Measurements from ENCODE around the gene PTPRG. TPM values are rescaled to one million over a fixed set of nuclear protein-coding genes. Genes with fewer than 3 reads are reported as not detected.

Gene PTPRG
- total RNA-seq, 1 experiment from 2014 or later, result 32.1 TPM

- no peak for TF ChIP-seq EZH2phosphoT487 (IDR thresholded peaks at IDR 0.05; ENCODE audit: borderline replicate concordance)
- TF ChIP-seq EZH2 (IDR thresholded peaks at IDR 0.05), result no peak
- TF ChIP-seq SIN3A (IDR thresholded peaks at IDR 0.05; ENCODE audit: low read depth), result no peak
- TF ChIP-seq SRF (IDR thresholded peaks at IDR 0.05; ENCODE audit: low read depth), result no peak
Measured at GRCh38 chr3:61531528-61531927, 29.8 kb upstream of the PTPRG start (continued).

GRCh38 chr3:61532739-61533500, 28.5 kb upstream of the PTPRG start:
- intact Hi-C loops (cut with micrococcal nuclease), result no loop called here
- H3K4me2 ChIP-seq (ENCODE audit: low read length), result no peak overlapping the region
- no peak overlapping the region for H2AFZ ChIP-seq (ENCODE audit: low read depth, low read length, poor library complexity, severe bottlenecking)
- H3K4me3 ChIP-seq (replicated peaks in 1 of 2; ENCODE audit: low read depth in 1 of 2, low read length in 2 of 2), result no peak overlapping the region
- BruUV-seq (replicated peaks), result no TSS peak
- no peaks in the 10 kb centered on the region for H3K9me2 ChIP-seq (ENCODE audit: insufficient read depth)
- no peaks in the 10 kb centered on the region for H3K4me1 ChIP-seq (ENCODE audit: control insufficient read depth in 1 of 2, insufficient read depth in 2 of 2, low read length in 2 of 2)
- H3K36me3 ChIP-seq (ENCODE audit: control insufficient read depth in 1 of 2, insufficient read depth in 2 of 2, low read length in 2 of 2), result no peaks in the 10 kb centered on the region
- H3K79me2 ChIP-seq (ENCODE audit: insufficient read depth, low read length), result no peaks in the 10 kb centered on the region
- CTCF ChIA-PET, result no interaction called here
- ATAC-seq, result no peak
- H4K20me1 ChIP-seq (ENCODE audit: insufficient read depth), result no peaks in the 10 kb centered on the region
- H3K9me3 ChIP-seq (ENCODE audit: control insufficient read depth in 1 of 2, insufficient read depth in 1 of 2, low read depth in 1 of 2, low read length in 2 of 2), result no peaks in the 10 kb centered on the region
- no peak for TF ChIP-seq TCF7L2 (IDR thresholded peaks at IDR 0.05; ENCODE audit: borderline replicate concordance, extremely low read depth, insufficient read depth, insufficient read length)
- no peak for TF ChIP-seq ELF1 (IDR thresholded peaks at IDR 0.05; ENCODE audit: borderline replicate concordance, low read depth)
- TF ChIP-seq CEBPB (IDR thresholded peaks at IDR 0.05; ENCODE audit: low read depth), result no peak
- no peak for TF ChIP-seq POLR2AphosphoS5 (IDR thresholded peaks at IDR 0.05; ENCODE audit: low read depth, low read length)
- TF ChIP-seq JUND (IDR thresholded peaks at IDR 0.05), result no peak
- no peak for TF ChIP-seq RAD21 (IDR thresholded peaks at IDR 0.05; ENCODE audit: low read depth)
- TF ChIP-seq SP1 (IDR thresholded peaks at IDR 0.05; ENCODE audit: low read depth), result no peak
- no peak for TF ChIP-seq YY1 (IDR thresholded peaks at IDR 0.05; ENCODE audit: extremely low read depth, insufficient replicate concordance, low read depth, low read length)
- TF ChIP-seq SRF (IDR thresholded peaks at IDR 0.05; ENCODE audit: low read depth), result no peak
- no peak for TF ChIP-seq EZH2phosphoT487 (IDR thresholded peaks at IDR 0.05; ENCODE audit: borderline replicate concordance)
- no peak for TF ChIP-seq MAX (IDR thresholded peaks at IDR 0.05)
- no peak for TF ChIP-seq ZFX (IDR thresholded peaks at IDR 0.05)
- no peak for TF ChIP-seq SIN3A (IDR thresholded peaks at IDR 0.05; ENCODE audit: low read depth)
- TF ChIP-seq EGR1 (IDR thresholded peaks at IDR 0.05; ENCODE audit: low read depth), result no peak
- H3K27ac ChIP-seq (ENCODE audit: low read depth, low read length), result no peak overlapping the region
- RAD21 ChIA-PET (ENCODE audit: low non-redundant PET in 1 of 2, low total read pairs in 2 of 2, uncharacterized antibody in 2 of 2, unreplicated experiment in 2 of 2), result no interaction called here
- no peak overlapping the region for H3K9ac ChIP-seq (ENCODE audit: low read length)
- POLR2A ChIA-PET, result no interaction called here
- DNase-seq (ENCODE audit: low read depth, low spot score), result no peak
- H3K27me3 ChIP-seq (ENCODE audit: insufficient read depth, low read length), result no peaks in the 10 kb centered on the region
